T-helper 1 cell treated with Interleukin-12 subunit alpha and Interleukin-12 subunit beta and Interleukin-4 antibody, amounts not matched to agents 30 μg/mL and 1 μg/mL, for 36 hours (primary cell): ENCODE results near the gene RETREG1.

ENCODE experiments used
- H3K27ac Mint-ChIP-seq: one replicate; pipeline ENCODE4 v1.8.0; 2021; ENCODE audit warnings: mild to moderate bottlenecking, mixed read lengths
- H3K27me3 Mint-ChIP-seq: one replicate; pipeline ENCODE4 v1.8.0; 2021; ENCODE audit warnings: low read depth, mixed read lengths
- H3K36me3 Mint-ChIP-seq: one replicate; pipeline ENCODE4 v1.8.0; 2021; ENCODE audit warnings: low read depth, mixed read lengths
- H3K4me1 Mint-ChIP-seq: one replicate; pipeline ENCODE4 v1.8.0; 2021; ENCODE audit warnings: low read depth, mixed read lengths
- H3K4me3 Mint-ChIP-seq: one replicate; pipeline ENCODE4 v1.8.0; 2021; ENCODE audit warnings: mild to moderate bottlenecking, moderate library complexity, mixed read lengths
- H3K9me3 Mint-ChIP-seq: one replicate; pipeline ENCODE4 v1.8.0; 2021; ENCODE audit warnings: mixed read lengths

The RETREG1 gene

GRCh38 chr5:16563686-16564085 lies 53.1 kb downstream of the RETREG1 start:
- Mint-ChIP-seq H3K27ac (no peak overlapping the region), H3K36me3 (peaks cover 21% of the 10 kb centered on the region), H3K4me1 (peaks cover 7% of the 10 kb centered on the region), H3K4me3 (no peak overlapping the region), H3K27me3 (no peaks in the 10 kb centered on the region), H3K9me3 (no peaks in the 10 kb centered on the region)

GRCh38 chr5:16561660-16562059 lies 55.1 kb downstream of the RETREG1 start:
- Mint-ChIP-seq H3K27ac (no peak overlapping the region), H3K9me3 (no peaks in the 10 kb centered on the region)

GRCh38 chr5:16559702-16560101 lies 57.1 kb downstream of the RETREG1 start:
- Mint-ChIP-seq H3K27me3 (no peaks in the 10 kb centered on the region), H3K36me3 (peaks cover 7% of the 10 kb centered on the region)

More at GRCh38 chr5:16561660-16562059, 55.1 kb downstream of the RETREG1 start:
- Mint-ChIP-seq H3K4me1 (peaks cover 4% of the 10 kb centered on the region), H3K36me3 (peaks cover 10% of the 10 kb centered on the region), H3K27me3 (no peaks in the 10 kb centered on the region), H3K4me3 (no peak overlapping the region)

GRCh38 chr5:16558984-16559629 lies 57.7 kb downstream of the RETREG1 start:
- no peaks in the 10 kb centered on the region for H3K9me3 Mint-ChIP-seq
- peaks cover 7% of the 10 kb centered on the region for H3K4me1 Mint-ChIP-seq
- no peak overlapping the region for H3K4me3 Mint-ChIP-seq
- no peaks in the 10 kb centered on the region for H3K27me3 Mint-ChIP-seq
- peaks cover 7% of the 10 kb centered on the region for H3K36me3 Mint-ChIP-seq
- no peak overlapping the region for H3K27ac Mint-ChIP-seq

More at GRCh38 chr5:16559702-16560101, 57.1 kb downstream of the RETREG1 start:
- H3K27ac Mint-ChIP-seq, result no peak overlapping the region
- no peak overlapping the region for H3K4me3 Mint-ChIP-seq
- no peaks in the 10 kb centered on the region for H3K9me3 Mint-ChIP-seq
- peaks cover 7% of the 10 kb centered on the region for H3K4me1 Mint-ChIP-seq

- Mint-ChIP-seq H3K36me3 (peaks cover 8% of the 10 kb centered on the region), H3K4me3 (no peak overlapping the region), H3K4me1 (peaks cover 9% of the 10 kb centered on the region), H3K27ac (no peak overlapping the region), H3K9me3 (no peaks in the 10 kb centered on the region), H3K27me3 (no peaks in the 10 kb centered on the region)
These were observed 59.3 kb downstream of the RETREG1 start for GRCh38 chr5:16557477-16557876.

- Mint-ChIP-seq H3K36me3 (peaks cover 6% of the 10 kb centered on the region), H3K9me3 (no peaks in the 10 kb centered on the region), H3K27ac (no peak overlapping the region), H3K27me3 (no peaks in the 10 kb centered on the region), H3K4me1 (peaks cover 10% of the 10 kb centered on the region), H3K4me3 (no peak overlapping the region)
These were observed 62.7 kb downstream of the RETREG1 start for GRCh38 chr5:16554110-16554509.

GRCh38 chr5:16552666-16553343 lies 64.0 kb downstream of the RETREG1 start:
- no peaks in the 10 kb centered on the region for H3K9me3 Mint-ChIP-seq
- no peaks in the 10 kb centered on the region for H3K27me3 Mint-ChIP-seq
- H3K4me1 Mint-ChIP-seq, result peaks cover 10% of the 10 kb centered on the region
- peaks cover 5% of the 10 kb centered on the region for H3K36me3 Mint-ChIP-seq
- no peak overlapping the region for H3K4me3 Mint-ChIP-seq
- H3K27ac Mint-ChIP-seq, result no peak overlapping the region

- Mint-ChIP-seq H3K27me3 (no peaks in the 10 kb centered on the region), H3K4me3 (no peak overlapping the region), H3K4me1 (peaks cover 10% of the 10 kb centered on the region), H3K27ac (no peak overlapping the region), H3K36me3 (peaks cover 5% of the 10 kb centered on the region), H3K9me3 (no peaks in the 10 kb centered on the region)
These were observed 65.2 kb downstream of the RETREG1 start for GRCh38 chr5:16551628-16552027.

GRCh38 chr5:16550316-16550952 lies 66.4 kb downstream of the RETREG1 start:
- Mint-ChIP-seq H3K27me3 (no peaks in the 10 kb centered on the region), H3K9me3 (no peaks in the 10 kb centered on the region), H3K36me3 (peaks cover 5% of the 10 kb centered on the region), H3K4me3 (no peak overlapping the region), H3K4me1 (peaks cover 7% of the 10 kb centered on the region), H3K27ac (no peak overlapping the region)

GRCh38 chr5:16549491-16550206 lies 67.1 kb downstream of the RETREG1 start:
- Mint-ChIP-seq H3K4me1 (peaks cover 7% of the 10 kb centered on the region), H3K27ac (no peak overlapping the region), H3K36me3 (peaks cover 5% of the 10 kb centered on the region), H3K9me3 (no peaks in the 10 kb centered on the region), H3K27me3 (no peaks in the 10 kb centered on the region), H3K4me3 (no peak overlapping the region)

GRCh38 chr5:16548812-16549211 lies 68.0 kb downstream of the RETREG1 start:
- H3K9me3 Mint-ChIP-seq, result no peaks in the 10 kb centered on the region
- peaks cover 5% of the 10 kb centered on the region for H3K36me3 Mint-ChIP-seq
- H3K4me1 Mint-ChIP-seq, result peaks cover 7% of the 10 kb centered on the region
- H3K27ac Mint-ChIP-seq, result no peak overlapping the region
- no peaks in the 10 kb centered on the region for H3K27me3 Mint-ChIP-seq
- H3K4me3 Mint-ChIP-seq, result no peak overlapping the region

- H3K27me3 Mint-ChIP-seq, result no peaks in the 10 kb centered on the region
- H3K36me3 Mint-ChIP-seq, result peaks cover 5% of the 10 kb centered on the region
- peaks cover 7% of the 10 kb centered on the region for H3K4me1 Mint-ChIP-seq
- no peak overlapping the region for H3K27ac Mint-ChIP-seq
- no peak overlapping the region for H3K4me3 Mint-ChIP-seq
- H3K9me3 Mint-ChIP-seq, result no peaks in the 10 kb centered on the region
These were observed 68.7 kb downstream of the RETREG1 start for GRCh38 chr5:16548115-16548514.

- Mint-ChIP-seq H3K27ac (no peak overlapping the region), H3K27me3 (no peaks in the 10 kb centered on the region), H3K4me3 (no peak overlapping the region), H3K9me3 (no peaks in the 10 kb centered on the region), H3K36me3 (peaks cover 1% of the 10 kb centered on the region), H3K4me1 (peaks cover 3% of the 10 kb centered on the region)
These were observed 69.5 kb downstream of the RETREG1 start for GRCh38 chr5:16547200-16547842.

GRCh38 chr5:16546732-16547131 lies 70.1 kb downstream of the RETREG1 start:
- no peak overlapping the region for H3K27ac Mint-ChIP-seq
- H3K9me3 Mint-ChIP-seq, result no peaks in the 10 kb centered on the region
- peaks cover 5% of the 10 kb centered on the region for H3K4me1 Mint-ChIP-seq
- no peak overlapping the region for H3K4me3 Mint-ChIP-seq
- no peaks in the 10 kb centered on the region for H3K27me3 Mint-ChIP-seq
- no peaks in the 10 kb centered on the region for H3K36me3 Mint-ChIP-seq
